Lower lobe of right lung (tissue), 1 donor: ENCODE measurements around the gene BAG2. TPM values are rescaled to one million over a fixed set of nuclear protein-coding genes. Genes with fewer than 3 reads are reported as not detected.

Source experiments
- total RNA-seq: library from RNA; stranded (reverse); fragmentation: NEBNext Ultra II Directional; extraction: Animal tissue kit (Norgen Biotek cat#: 25700); gene quantifications from one replicate; pipeline ENCODE4 v1.2.1, GENCODE V29; 2021
- donor health status: DM: no; HTN: yes; CAD: no; lungs with severe emphysema.

The BAG2 gene
- total RNA-seq, 1 donor from 2014 or later: 5.1 TPM

Other genes starting within 250 kb of the BAG2 start
- 0.32 TPM for gene BEND6, start 217.2 kb upstream of the BAG2 start, total RNA-seq
- 10.2 TPM for gene KIAA1586, start 125.6 kb upstream of the BAG2 start, total RNA-seq
- 56.9 TPM for gene ZNF451, start 82.1 kb upstream of the BAG2 start, total RNA-seq
- 11.3 TPM for gene RAB23, start 50.0 kb downstream of the BAG2 start, total RNA-seq
- 9.1 TPM for gene PRIM2, start 145.3 kb downstream of the BAG2 start, total RNA-seq